A549 (cell line): Measurements from ENCODE around the gene APOC1.

ENCODE experiments used
- BHLHE40 ChIP-seq: IDR thresholded peaks from 2 replicates; pipeline ENCODE4 v1.6.1; 2012; ENCODE audit warnings: low read depth, low read length, inconsistent platforms
- EP300 ChIP-seq, 2 experiments: fragments of >200 bp; sonication (Bioruptor Twin); formaldehyde crosslinking; IDR thresholded peaks; 2 replicates in 1 of 2; 3 replicates in 1 of 2; pipeline ENCODE4 v1.6.1; 2016 to 2017
- NPAS2 ChIP-seq: fragments of 250-450 bp; sonication (Bioruptor Pico); IDR thresholded peaks from 2 replicates; pipeline ENCODE4 v1.8.0; 2022; ENCODE audit warnings: mild to moderate bottlenecking, moderate library complexity, borderline replicate concordance
- POLR2AphosphoS2 ChIP-seq: conservative IDR thresholded peaks from 2 replicates; pipeline ENCODE4 v1.6.1; 2012; ENCODE audit warnings: low read length, improper control_type of control experiment, inconsistent platforms
- RNF2 ChIP-seq: fragments of 200-600 bp; sonication (generic); IDR thresholded peaks from 2 replicates; pipeline ENCODE4 v1.6.1; 2016; ENCODE audit warnings: low read depth, mild to moderate bottlenecking, antibody characterized with exemption, moderate library complexity, borderline replicate concordance
- TF ChIP-seq, protein P1 (sequence below): IDR thresholded peaks from 2 replicates; pipeline ENCODE4 v1.6.1; 2012
- TF ChIP-seq, protein P2 (sequence below): fragments of >200 bp; sonication (Bioruptor Twin); formaldehyde crosslinking; IDR thresholded peaks from 3 replicates; pipeline ENCODE4 v1.5.1; 2016
- TF ChIP-seq, protein P3 (sequence below): IDR thresholded peaks from 2 replicates; pipeline ENCODE4 v1.6.1; 2012

DNA sequence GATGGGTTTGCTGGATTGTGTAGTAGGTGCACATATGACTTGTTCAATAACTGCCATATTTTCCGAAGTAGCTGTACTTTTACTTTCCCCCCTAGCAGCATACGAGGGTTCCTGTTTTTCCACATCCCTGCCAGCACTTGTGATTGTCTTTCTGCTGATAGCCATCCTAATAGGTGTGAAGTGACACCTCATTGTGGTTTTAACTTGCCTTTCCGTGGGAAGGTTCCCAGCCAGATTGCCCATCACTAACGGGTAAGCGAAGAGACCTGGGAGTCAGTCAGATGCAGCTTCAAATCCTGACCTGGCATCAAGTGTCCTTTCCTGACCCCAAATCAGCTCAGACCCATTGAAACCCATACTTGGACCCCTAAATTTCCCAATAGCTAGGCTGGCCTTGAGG is 45.3 kb downstream of the APOC1 start:
- TF ChIP-seq, protein P1, sequence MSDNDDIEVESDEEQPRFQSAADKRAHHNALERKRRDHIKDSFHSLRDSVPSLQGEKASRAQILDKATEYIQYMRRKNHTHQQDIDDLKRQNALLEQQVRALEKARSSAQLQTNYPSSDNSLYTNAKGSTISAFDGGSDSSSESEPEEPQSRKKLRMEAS: no peak
- TF ChIP-seq, protein P2, sequence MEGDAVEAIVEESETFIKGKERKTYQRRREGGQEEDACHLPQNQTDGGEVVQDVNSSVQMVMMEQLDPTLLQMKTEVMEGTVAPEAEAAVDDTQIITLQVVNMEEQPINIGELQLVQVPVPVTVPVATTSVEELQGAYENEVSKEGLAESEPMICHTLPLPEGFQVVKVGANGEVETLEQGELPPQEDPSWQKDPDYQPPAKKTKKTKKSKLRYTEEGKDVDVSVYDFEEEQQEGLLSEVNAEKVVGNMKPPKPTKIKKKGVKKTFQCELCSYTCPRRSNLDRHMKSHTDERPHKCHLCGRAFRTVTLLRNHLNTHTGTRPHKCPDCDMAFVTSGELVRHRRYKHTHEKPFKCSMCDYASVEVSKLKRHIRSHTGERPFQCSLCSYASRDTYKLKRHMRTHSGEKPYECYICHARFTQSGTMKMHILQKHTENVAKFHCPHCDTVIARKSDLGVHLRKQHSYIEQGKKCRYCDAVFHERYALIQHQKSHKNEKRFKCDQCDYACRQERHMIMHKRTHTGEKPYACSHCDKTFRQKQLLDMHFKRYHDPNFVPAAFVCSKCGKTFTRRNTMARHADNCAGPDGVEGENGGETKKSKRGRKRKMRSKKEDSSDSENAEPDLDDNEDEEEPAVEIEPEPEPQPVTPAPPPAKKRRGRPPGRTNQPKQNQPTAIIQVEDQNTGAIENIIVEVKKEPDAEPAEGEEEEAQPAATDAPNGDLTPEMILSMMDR: no peak
- TF ChIP-seq, protein P3, sequence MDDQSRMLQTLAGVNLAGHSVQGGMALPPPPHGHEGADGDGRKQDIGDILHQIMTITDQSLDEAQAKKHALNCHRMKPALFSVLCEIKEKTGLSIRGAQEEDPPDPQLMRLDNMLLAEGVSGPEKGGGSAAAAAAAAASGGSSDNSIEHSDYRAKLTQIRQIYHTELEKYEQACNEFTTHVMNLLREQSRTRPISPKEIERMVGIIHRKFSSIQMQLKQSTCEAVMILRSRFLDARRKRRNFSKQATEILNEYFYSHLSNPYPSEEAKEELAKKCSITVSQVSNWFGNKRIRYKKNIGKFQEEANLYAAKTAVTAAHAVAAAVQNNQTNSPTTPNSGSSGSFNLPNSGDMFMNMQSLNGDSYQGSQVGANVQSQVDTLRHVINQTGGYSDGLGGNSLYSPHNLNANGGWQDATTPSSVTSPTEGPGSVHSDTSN: no peak
- TF ChIP-seq NPAS2 (no peak), RNF2 (no peak), BHLHE40 (no peak), POLR2AphosphoS2 (no peak), EP300 (IDR thresholded peaks at IDR 0.05) (no peak)
